ENCODE results near the gene DAAM1.

DAAM1 gene

GRCh38 chr14:59213368-59214315 lies 25.2 kb downstream of the DAAM1 start:
- Mint-ChIP-seq H3K36me3 (ENCODE audit: low read depth) (peaks cover 5% of the 10 kb centered on the region), H3K4me1 (peaks cover 69% of the 10 kb centered on the region), H3K4me3 (peak overlapping the region in 1 of 3 experiments; percentile 63), H3K9me3 (no peaks in the 10 kb centered on the region), H3K27me3 (ENCODE audit: low read depth) (no peaks in the 10 kb centered on the region), H3K27ac (peak overlapping the region; percentile 64 to 86 (median 84))
- TF ChIP-seq, protein P1, sequence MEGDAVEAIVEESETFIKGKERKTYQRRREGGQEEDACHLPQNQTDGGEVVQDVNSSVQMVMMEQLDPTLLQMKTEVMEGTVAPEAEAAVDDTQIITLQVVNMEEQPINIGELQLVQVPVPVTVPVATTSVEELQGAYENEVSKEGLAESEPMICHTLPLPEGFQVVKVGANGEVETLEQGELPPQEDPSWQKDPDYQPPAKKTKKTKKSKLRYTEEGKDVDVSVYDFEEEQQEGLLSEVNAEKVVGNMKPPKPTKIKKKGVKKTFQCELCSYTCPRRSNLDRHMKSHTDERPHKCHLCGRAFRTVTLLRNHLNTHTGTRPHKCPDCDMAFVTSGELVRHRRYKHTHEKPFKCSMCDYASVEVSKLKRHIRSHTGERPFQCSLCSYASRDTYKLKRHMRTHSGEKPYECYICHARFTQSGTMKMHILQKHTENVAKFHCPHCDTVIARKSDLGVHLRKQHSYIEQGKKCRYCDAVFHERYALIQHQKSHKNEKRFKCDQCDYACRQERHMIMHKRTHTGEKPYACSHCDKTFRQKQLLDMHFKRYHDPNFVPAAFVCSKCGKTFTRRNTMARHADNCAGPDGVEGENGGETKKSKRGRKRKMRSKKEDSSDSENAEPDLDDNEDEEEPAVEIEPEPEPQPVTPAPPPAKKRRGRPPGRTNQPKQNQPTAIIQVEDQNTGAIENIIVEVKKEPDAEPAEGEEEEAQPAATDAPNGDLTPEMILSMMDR (IDR thresholded peaks at IDR 0.05; ENCODE audit: unreplicated experiment in 3 of 3), result no peak

DNA sequence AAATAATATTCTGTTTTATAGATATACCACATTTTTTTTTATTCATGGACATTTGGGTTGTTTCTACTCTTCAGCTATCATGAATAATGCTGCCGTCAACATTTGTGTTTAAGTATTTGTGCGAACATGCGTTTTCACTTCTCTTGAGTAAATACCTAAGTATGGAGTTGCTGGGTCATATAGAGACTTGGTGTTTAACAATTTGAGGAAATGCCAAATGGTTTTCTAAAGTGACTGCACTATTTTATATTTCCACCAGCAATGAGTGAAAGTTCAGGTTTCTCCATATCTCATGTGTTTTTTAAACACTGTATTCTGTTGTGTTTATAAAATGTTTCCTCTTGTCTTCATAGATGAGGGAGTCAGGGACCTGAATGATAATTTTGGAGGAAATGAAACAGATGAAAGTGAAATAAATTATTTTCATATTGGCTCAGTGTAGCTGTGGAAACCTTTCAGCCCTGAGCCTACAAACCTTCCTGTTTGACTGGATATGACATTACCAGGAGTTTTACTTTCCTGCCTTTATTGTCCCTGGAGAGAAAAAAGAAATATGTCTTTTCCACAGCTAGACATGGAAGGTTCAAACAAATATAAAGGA lies 26.3 kb downstream of the DAAM1 start:
- Mint-ChIP-seq H3K36me3 (ENCODE audit: low read depth) (peaks cover under 1% of the 10 kb centered on the region), H3K4me3 (no peak overlapping the region), H3K9me3 (no peaks in the 10 kb centered on the region), H3K4me1 (peaks cover 80% of the 10 kb centered on the region), H3K27me3 (ENCODE audit: low read depth) (no peaks in the 10 kb centered on the region), H3K27ac (peak overlapping the region; percentile 79 to 87 (median 80))
- TF ChIP-seq, protein P1 (IDR thresholded peaks at IDR 0.05; ENCODE audit: unreplicated experiment in 3 of 3), result no peak

- H3K27me3 Mint-ChIP-seq (ENCODE audit: low read depth), result no peaks in the 10 kb centered on the region
- H3K9me3 Mint-ChIP-seq, result no peaks in the 10 kb centered on the region
- TF ChIP-seq, protein P1 (IDR thresholded peaks at IDR 0.05; ENCODE audit: unreplicated experiment in 3 of 3), result no peak
These were observed 26.9 kb downstream of the DAAM1 start for GRCh38 chr14:59215322-59215721.

GRCh38 chr14:59215757-59216156 lies 27.3 kb downstream of the DAAM1 start:
- peaks cover 75% of the 10 kb centered on the region for H3K4me1 Mint-ChIP-seq
- TF ChIP-seq, protein P1 (IDR thresholded peaks at IDR 0.05; ENCODE audit: unreplicated experiment in 3 of 3), result no peak
- H3K4me3 Mint-ChIP-seq, result no peak overlapping the region
- H3K9me3 Mint-ChIP-seq, result no peaks in the 10 kb centered on the region
- peak overlapping the region; percentile 51 to 87 (median 79) for H3K27ac Mint-ChIP-seq
- peaks cover 10% of the 10 kb centered on the region for H3K36me3 Mint-ChIP-seq (ENCODE audit: low read depth)
- H3K27me3 Mint-ChIP-seq (ENCODE audit: low read depth), result no peaks in the 10 kb centered on the region

More at GRCh38 chr14:59215322-59215721, 26.9 kb downstream of the DAAM1 start:
- H3K27ac Mint-ChIP-seq, result peak overlapping the region; percentile 79 to 87 (median 80)
- H3K4me1 Mint-ChIP-seq, result peaks cover 80% of the 10 kb centered on the region
- H3K36me3 Mint-ChIP-seq (ENCODE audit: low read depth), result peaks cover 5% of the 10 kb centered on the region
- peak overlapping the region in 1 of 3 experiments; percentile 9 for H3K4me3 Mint-ChIP-seq

DNA sequence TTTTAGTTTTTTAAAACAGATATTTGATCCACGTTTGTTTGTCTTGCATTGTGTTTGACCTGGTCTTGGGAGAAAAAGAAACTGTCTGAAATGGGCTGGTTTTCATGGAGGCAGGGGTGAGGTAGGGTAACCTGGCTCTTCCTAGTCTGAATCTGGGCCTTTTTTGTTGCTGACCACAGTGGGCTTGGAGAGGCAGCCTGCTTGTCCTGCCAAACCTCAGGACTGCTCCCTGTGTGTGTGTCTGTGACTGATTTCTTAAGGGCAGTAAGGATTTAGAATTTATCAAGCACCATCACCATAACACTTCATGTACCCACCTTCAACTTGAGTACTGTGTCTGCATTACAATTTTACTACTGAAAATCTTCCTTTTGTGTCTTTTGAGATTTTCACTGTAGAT lies 28.5 kb downstream of the DAAM1 start:
- H3K4me1 Mint-ChIP-seq, result peaks cover 65% of the 10 kb centered on the region
- no peaks in the 10 kb centered on the region for H3K27me3 Mint-ChIP-seq (ENCODE audit: low read depth)
- H3K27ac Mint-ChIP-seq, result peak overlapping the region in 2 of 3 experiments; percentile 28 to 39
- no peak overlapping the region for H3K4me3 Mint-ChIP-seq
- H3K36me3 Mint-ChIP-seq (ENCODE audit: low read depth), result peaks cover 20% of the 10 kb centered on the region
- H3K9me3 Mint-ChIP-seq, result no peaks in the 10 kb centered on the region
- TF ChIP-seq, protein P1 (IDR thresholded peaks at IDR 0.05; ENCODE audit: unreplicated experiment in 3 of 3), result no peak

All from nephron (organoid).